ENCODE measurements around the gene ANXA6. TPM values are rescaled to one million over a fixed set of nuclear protein-coding genes. Genes with fewer than 3 reads are reported as not detected.
A peak's percentile ranks its signal among the peaks of the same experiment; 100 is the strongest.

Gene ANXA6
- polyA plus RNA-seq, 3 donors: 60.6 to 124 (median 93.5) TPM

DNA sequence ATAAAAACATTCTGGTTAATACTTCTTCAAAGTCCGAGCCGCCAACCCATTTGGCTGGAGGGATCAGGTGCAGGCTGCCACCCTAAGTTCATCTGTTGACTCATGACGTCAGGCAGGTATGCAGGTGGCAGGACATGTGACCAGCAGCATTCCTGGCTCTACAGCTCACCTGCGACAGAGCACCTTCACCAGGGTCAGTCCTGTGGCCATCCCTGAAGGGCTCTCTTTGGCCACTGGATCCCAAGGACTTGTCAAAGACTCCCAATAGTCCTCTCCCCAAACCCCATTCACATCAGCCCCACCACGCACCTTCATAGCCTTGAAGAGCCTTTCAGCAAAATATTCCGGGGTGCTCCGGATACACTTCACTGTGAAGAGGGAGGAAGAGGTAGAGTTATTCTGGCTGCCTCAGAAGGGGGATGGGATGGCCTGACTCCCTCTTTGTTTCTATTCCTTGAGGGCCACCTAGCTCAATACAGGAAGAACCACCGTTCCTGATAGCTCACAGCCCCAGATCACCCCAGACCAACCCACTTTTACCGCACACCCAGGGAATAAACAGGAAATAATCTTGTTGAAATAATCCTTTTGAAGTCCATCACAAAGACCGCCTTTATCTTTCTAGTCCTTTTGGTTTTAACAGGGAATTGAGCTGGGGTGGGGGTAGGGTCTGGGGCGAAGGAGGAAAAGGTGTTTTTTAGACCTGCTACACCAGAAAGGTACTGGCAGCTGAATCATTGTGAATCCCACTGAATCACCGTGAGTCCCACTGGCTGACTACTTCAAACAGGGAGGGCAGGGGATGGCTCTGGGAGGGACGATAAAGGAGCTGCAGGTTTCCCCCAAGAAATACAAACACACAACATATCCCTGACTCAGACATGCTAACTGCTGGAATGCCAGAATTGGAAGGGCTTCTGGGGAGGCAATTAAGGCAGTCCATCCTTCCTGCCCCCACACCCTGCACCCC, 26.4 kb downstream of the ANXA6 start:
- H3K36me3 ChIP-seq (replicated peaks in 1 of 2; ENCODE audit: control insufficient read depth in 1 of 2, insufficient read depth in 2 of 2, low read length in 2 of 2): peaks cover 63 to 87% of the 10 kb centered on the region in 2 donors
- H3K9me3 ChIP-seq (replicated peaks in 1 of 2; ENCODE audit: control insufficient read depth in 1 of 2, insufficient read depth in 1 of 2, low read length in 2 of 2): no peaks in the 10 kb centered on the region
- H4K20me1 ChIP-seq (ENCODE audit: insufficient read depth, low read length): peaks cover 1% of the 10 kb centered on the region
- H3K9ac ChIP-seq (ENCODE audit: insufficient read depth, low read length, poor library complexity, severe bottlenecking): no peak overlapping the region
- H3K27me3 ChIP-seq (ENCODE audit: control insufficient read depth in 2 of 2, insufficient read depth in 2 of 2, low read length in 2 of 2): no peaks in the 10 kb centered on the region
- Mint-ChIP-seq H3K4me3 (no peak overlapping the region), H3K4me1 (peaks cover 58% of the 10 kb centered on the region), H3K9me3 (peaks cover 0 to 3% (median 0%) of the 10 kb centered on the region in 7 donors), H3K27me3 (ENCODE audit: low read depth in 3 of 3) (peaks cover 0 to 2% (median 0%) of the 10 kb centered on the region in 3 donors), H3K36me3 (peaks cover 76 to 88% of the 10 kb centered on the region in 2 donors), H3K27ac (peak overlapping the region in 6 of 7 donors; percentile 77 to 90 (median 86))
- 83% methylated on average over 6 of the region's 13 CpGs for whole genome bisulfite sequencing (ENCODE audit: insufficient coverage)
- no peak for DNase-seq
- TF ChIP-seq, protein P1, sequence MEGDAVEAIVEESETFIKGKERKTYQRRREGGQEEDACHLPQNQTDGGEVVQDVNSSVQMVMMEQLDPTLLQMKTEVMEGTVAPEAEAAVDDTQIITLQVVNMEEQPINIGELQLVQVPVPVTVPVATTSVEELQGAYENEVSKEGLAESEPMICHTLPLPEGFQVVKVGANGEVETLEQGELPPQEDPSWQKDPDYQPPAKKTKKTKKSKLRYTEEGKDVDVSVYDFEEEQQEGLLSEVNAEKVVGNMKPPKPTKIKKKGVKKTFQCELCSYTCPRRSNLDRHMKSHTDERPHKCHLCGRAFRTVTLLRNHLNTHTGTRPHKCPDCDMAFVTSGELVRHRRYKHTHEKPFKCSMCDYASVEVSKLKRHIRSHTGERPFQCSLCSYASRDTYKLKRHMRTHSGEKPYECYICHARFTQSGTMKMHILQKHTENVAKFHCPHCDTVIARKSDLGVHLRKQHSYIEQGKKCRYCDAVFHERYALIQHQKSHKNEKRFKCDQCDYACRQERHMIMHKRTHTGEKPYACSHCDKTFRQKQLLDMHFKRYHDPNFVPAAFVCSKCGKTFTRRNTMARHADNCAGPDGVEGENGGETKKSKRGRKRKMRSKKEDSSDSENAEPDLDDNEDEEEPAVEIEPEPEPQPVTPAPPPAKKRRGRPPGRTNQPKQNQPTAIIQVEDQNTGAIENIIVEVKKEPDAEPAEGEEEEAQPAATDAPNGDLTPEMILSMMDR (IDR thresholded peaks at IDR 0.05): no peak
- H3K4me1 ChIP-seq (ENCODE audit: control insufficient read depth in 1 of 2, insufficient read depth in 2 of 2, low read length in 2 of 2): peaks cover 53 to 56% of the 10 kb centered on the region in 2 donors
- no peak overlapping the region for H3K4me3 ChIP-seq (replicated peaks in 1 of 3; ENCODE audit: low read depth in 2 of 3, low read length in 3 of 3)
- H2AFZ ChIP-seq (ENCODE audit: insufficient read depth, low read depth, low read length, poor library complexity, severe bottlenecking): no peak overlapping the region
- intact Hi-C loops (cut with micrococcal nuclease): no loop called here
- no peak overlapping the region for H3K4me2 ChIP-seq (replicated peaks; ENCODE audit: extremely low read depth, low read length, poor library complexity, severe bottlenecking)
- peak overlapping the region in 1 of 2 donors; percentile 56 for H3K27ac ChIP-seq (ENCODE audit: low read depth in 1 of 2, low read length in 2 of 2)
- peaks cover 21% of the 10 kb centered on the region for H3K79me2 ChIP-seq (ENCODE audit: insufficient read depth, low read length)

DNA sequence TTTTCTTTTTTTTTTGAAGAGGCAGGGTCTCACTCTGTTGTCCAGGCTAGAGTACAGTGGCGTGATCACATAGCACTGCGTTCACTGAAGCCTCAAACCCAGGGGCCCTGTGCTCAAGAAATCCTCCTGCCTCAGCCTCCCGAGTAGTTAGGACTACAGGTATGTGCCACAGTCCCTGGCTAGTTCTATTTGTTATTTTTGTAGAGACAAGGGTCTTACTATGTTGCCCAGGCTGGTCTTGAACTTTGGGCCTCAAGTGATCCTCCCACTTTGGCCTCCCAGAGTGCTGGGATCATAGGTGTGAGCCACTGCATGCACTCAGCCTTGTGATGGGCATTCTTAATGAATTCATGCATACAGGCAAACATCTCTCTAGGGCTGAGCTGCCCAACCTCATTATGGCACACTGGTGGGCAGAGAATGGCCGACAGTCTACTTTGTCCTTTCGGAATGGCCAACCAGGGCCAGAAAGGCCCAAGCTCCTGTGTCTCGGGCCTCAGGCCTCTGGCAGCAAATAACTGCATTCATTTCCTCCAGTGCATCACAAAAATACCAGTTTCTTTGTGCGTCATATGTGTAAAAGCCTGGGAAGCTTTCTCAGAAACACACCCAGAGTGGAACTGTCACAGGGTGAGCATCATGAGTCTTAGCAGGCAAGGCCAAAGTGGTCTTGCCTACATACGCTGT, 27.2 kb downstream of the ANXA6 start:
- no peak overlapping the region for H3K4me3 Mint-ChIP-seq
- peaks cover 53 to 56% of the 10 kb centered on the region in 2 donors for H3K4me1 ChIP-seq (ENCODE audit: control insufficient read depth in 1 of 2, insufficient read depth in 2 of 2, low read length in 2 of 2)
- H3K9me3 ChIP-seq (replicated peaks in 1 of 2; ENCODE audit: control insufficient read depth in 1 of 2, insufficient read depth in 1 of 2, low read length in 2 of 2): no peaks in the 10 kb centered on the region
- peaks cover 73 to 84% of the 10 kb centered on the region in 2 donors for H3K36me3 Mint-ChIP-seq
- no peak overlapping the region for H2AFZ ChIP-seq (ENCODE audit: insufficient read depth, low read depth, low read length, poor library complexity, severe bottlenecking)
- H3K36me3 ChIP-seq (replicated peaks in 1 of 2; ENCODE audit: control insufficient read depth in 1 of 2, insufficient read depth in 2 of 2, low read length in 2 of 2): peaks cover 60 to 80% of the 10 kb centered on the region in 2 donors
- H3K27me3 ChIP-seq (ENCODE audit: control insufficient read depth in 2 of 2, insufficient read depth in 2 of 2, low read length in 2 of 2): no peaks in the 10 kb centered on the region
- peaks cover 10% of the 10 kb centered on the region for H4K20me1 ChIP-seq (ENCODE audit: insufficient read depth, low read length)
- peaks cover 21% of the 10 kb centered on the region for H3K79me2 ChIP-seq (ENCODE audit: insufficient read depth, low read length)
- TF ChIP-seq, protein P1 (IDR thresholded peaks at IDR 0.05): no peak
- no peak overlapping the region for H3K4me2 ChIP-seq (replicated peaks; ENCODE audit: extremely low read depth, low read length, poor library complexity, severe bottlenecking)
- H3K27ac ChIP-seq (ENCODE audit: low read depth in 1 of 2, low read length in 2 of 2): no peak overlapping the region
- intact Hi-C loops (cut with micrococcal nuclease): no loop called here
- peaks cover 58% of the 10 kb centered on the region for H3K4me1 Mint-ChIP-seq
- peak overlapping the region in 2 of 7 donors; percentile 42 to 85 for H3K27ac Mint-ChIP-seq
- peaks cover 0 to 3% (median 0%) of the 10 kb centered on the region in 7 donors for H3K9me3 Mint-ChIP-seq
- H3K9ac ChIP-seq (ENCODE audit: insufficient read depth, low read length, poor library complexity, severe bottlenecking): no peak overlapping the region
- H3K4me3 ChIP-seq (replicated peaks in 1 of 3; ENCODE audit: low read depth in 2 of 3, low read length in 3 of 3): no peak overlapping the region
- 95% methylated on average over 8 of the region's 8 CpGs for WGBS (ENCODE audit: insufficient coverage)
- no peak for DNase-seq
- H3K27me3 Mint-ChIP-seq (ENCODE audit: low read depth in 3 of 3): peaks cover 0 to 2% (median 0%) of the 10 kb centered on the region in 3 donors

All from CD14-positive monocyte (primary cell).